A673 (cell line): ENCODE measurements around the gene NUMB. TPM values are rescaled to one million over a fixed set of nuclear protein-coding genes. Genes with fewer than 3 reads are reported as not detected.
A peak's percentile ranks its signal among the peaks of the same experiment; 100 is the strongest.

Experiments
- BruUV-seq: library from RNA; stranded (reverse); fragments of 400-500 nt; replicated peaks from 2 replicates; lab custom pipeline; 2021; lab: Mats Ljungman, UMichigan
- CTCF ChIA-PET: fragments of 300-600 bp; sonication (Branson Sonifier 250); formaldehyde crosslinking; loops from one replicate; lab custom pipeline; 2022; ENCODE audit warnings: antibody characterized with exemption; lab: Charles Lee
- POLR2A ChIA-PET: fragments of 300-600 bp; sonication (Branson Sonifier 250); formaldehyde crosslinking; loops from one replicate; lab custom pipeline; 2022; ENCODE audit warnings: antibody characterized with exemption; ENCODE audit not compliant: low non-redundant PET; lab: Charles Lee
- DNase-seq: peaks from one replicate; pipeline ENCODE4 v3.0.0-alpha.2; 2015; ENCODE audit warnings: low spot score
- H3K27ac ChIP-seq: fragments of 200-600 bp; sonication (generic); 2 replicates; pipeline ENCODE4 v1.5.1; 2016; ENCODE audit warnings: mixed run types, low read depth, mild to moderate bottlenecking, mixed read lengths, antibody characterized with exemption, low read length; ENCODE audit not compliant: poor library complexity, severe bottlenecking
- H3K27me3 ChIP-seq: fragments of 200-600 bp; sonication (generic); replicated peaks from 2 replicates; pipeline ENCODE4 v1.6.1; 2017; ENCODE audit warnings: mixed run types, low read depth, mild to moderate bottlenecking, mixed read lengths, antibody characterized with exemption, low read length; ENCODE audit not compliant: insufficient read depth, poor library complexity
- H3K36me3 ChIP-seq: fragments of 200-600 bp; sonication (generic); 2 replicates; pipeline ENCODE4 v1.6.1; 2016; ENCODE audit warnings: mixed run types, mild to moderate bottlenecking, mixed read lengths, antibody characterized with exemption, low read length; ENCODE audit not compliant: insufficient read depth, poor library complexity, severe bottlenecking
- H3K4me1 ChIP-seq: fragments of 200-600 bp; sonication (generic); 2 replicates; pipeline ENCODE4 v1.6.1; 2017; ENCODE audit warnings: mixed run types, mild to moderate bottlenecking, mixed read lengths, antibody characterized with exemption, low read length; ENCODE audit not compliant: insufficient read depth, poor library complexity, severe bottlenecking
- H3K4me3 ChIP-seq: fragments of 200-600 bp; sonication (generic); 2 replicates; pipeline ENCODE4 v1.5.1; 2016; ENCODE audit warnings: low read depth, mixed run types, mild to moderate bottlenecking, mixed read lengths, low read length; ENCODE audit not compliant: poor library complexity, severe bottlenecking
- H3K9me3 ChIP-seq: fragments of 200-600 bp; sonication (generic); 2 replicates; pipeline ENCODE4 v1.6.1; 2016; ENCODE audit warnings: mixed run types, low read depth, mild to moderate bottlenecking, mixed read lengths, antibody characterized with exemption, low read length; ENCODE audit not compliant: poor library complexity, severe bottlenecking
- EZH2 ChIP-seq: fragments of 200-600 bp; sonication (generic); IDR thresholded peaks from 2 replicates; pipeline ENCODE4 v1.6.1; 2017; ENCODE audit warnings: borderline replicate concordance, low read depth, mild to moderate bottlenecking, mixed read lengths, antibody characterized with exemption, low read length; ENCODE audit not compliant: poor library complexity, severe bottlenecking
- intact Hi-C: fragments of 100-400 bp; cut with micrococcal nuclease; formaldehyde crosslinking; loops from one replicate; pipeline ENCODE4 v1.10.0; 2022; ENCODE audit not compliant: unreplicated experiment
- total RNA-seq: library from RNA; stranded (reverse); gene quantifications from 2 replicates; pipeline ENCODE4 v1.2.3, GENCODE V29; 2021
- TF ChIP-seq, protein P1 (sequence below): fragments of 300-800, 200-600 bp; sonication (generic); conservative IDR thresholded peaks from 2 replicates; pipeline ENCODE4 v1.5.1; 2017; ENCODE audit warnings: low read depth, mild to moderate bottlenecking, antibody characterized with exemption, low read length, moderate library complexity, mixed read lengths

Gene NUMB
- total RNA-seq, 1 experiment from 2014 or later, result 46.3 TPM

DNA sequence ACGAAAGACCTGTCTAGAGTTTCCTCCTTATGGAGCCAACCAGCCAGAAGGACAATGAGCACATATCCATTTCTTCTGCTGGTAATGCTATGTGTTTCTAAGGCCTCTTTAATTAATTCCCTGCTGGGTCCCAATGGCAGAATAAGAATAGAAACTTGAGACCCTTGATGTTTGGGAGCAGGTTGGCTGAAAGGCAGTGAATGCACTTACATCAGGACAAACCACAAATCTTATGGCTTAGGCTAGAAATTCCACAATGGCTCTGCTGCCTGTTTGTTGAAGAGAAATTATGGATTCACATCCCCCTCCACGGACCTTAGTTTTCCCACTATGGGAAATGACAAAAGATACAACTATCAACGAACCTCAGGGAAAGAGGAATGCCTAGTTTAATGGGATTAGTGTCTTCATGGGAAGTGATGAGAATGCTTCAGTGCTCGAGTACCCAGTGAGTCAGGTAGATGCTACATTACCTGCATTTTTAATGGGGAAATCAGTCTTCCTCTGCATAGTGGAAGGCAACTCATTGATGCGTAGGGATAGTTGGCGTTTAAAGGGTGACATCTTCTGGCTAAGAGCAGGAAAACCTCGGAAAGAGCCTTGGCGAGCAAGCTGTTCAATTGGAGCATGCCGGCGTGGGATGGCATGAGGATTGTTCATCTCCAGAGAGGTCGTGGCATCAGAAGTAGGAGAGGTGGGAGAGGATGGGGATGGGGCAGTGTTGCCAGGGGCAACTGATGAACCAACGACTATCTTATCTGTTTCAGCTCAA, 174.6 kb downstream of the NUMB start:
- BruUV-seq, result no TSS peak
- intact Hi-C loops, result no loop called here
- TF ChIP-seq EZH2, result no peak
- TF ChIP-seq, protein P1, sequence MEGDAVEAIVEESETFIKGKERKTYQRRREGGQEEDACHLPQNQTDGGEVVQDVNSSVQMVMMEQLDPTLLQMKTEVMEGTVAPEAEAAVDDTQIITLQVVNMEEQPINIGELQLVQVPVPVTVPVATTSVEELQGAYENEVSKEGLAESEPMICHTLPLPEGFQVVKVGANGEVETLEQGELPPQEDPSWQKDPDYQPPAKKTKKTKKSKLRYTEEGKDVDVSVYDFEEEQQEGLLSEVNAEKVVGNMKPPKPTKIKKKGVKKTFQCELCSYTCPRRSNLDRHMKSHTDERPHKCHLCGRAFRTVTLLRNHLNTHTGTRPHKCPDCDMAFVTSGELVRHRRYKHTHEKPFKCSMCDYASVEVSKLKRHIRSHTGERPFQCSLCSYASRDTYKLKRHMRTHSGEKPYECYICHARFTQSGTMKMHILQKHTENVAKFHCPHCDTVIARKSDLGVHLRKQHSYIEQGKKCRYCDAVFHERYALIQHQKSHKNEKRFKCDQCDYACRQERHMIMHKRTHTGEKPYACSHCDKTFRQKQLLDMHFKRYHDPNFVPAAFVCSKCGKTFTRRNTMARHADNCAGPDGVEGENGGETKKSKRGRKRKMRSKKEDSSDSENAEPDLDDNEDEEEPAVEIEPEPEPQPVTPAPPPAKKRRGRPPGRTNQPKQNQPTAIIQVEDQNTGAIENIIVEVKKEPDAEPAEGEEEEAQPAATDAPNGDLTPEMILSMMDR, result peak; percentile 38
- Histone ChIP-seq H3K27ac (no peak overlapping the region), H3K36me3 (peaks cover 29% of the 10 kb centered on the region), H3K27me3 (no peaks in the 10 kb centered on the region), H3K4me1 (no peaks in the 10 kb centered on the region), H3K4me3 (no peak overlapping the region), H3K9me3 (no peaks in the 10 kb centered on the region)
- ChIA-PET CTCF (no interaction called here), POLR2A (no interaction called here)
- DNase-seq, result peak; percentile 25

DNA sequence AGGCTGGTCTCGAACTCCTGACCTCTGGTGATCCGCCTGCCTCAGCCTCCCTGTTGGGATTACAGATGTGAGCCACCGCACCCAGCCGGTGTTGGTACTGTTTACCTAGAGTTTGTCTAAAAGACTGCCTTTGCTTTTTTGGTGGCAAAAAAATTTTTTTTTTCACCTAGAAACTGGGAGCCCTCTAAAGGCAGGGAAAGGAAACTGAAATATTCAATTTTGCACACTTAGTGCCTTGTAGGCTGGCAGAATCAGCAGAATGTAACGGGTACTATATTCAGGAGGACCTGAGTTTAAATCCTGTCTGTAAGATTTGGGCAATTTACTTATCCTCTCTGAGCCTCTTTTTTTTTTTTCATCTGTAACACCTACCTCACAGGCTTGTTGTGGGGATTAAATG, 177.4 kb downstream of the NUMB start:
- no peak for DNase-seq
- no TSS peak for BruUV-seq
- POLR2A ChIA-PET, result interaction anchor here (0.6 kb wide), 1 partner anchor 74 kb away, joined by 4 read pairs; no protein-coding TSS in a partner anchor
- no peaks in the 10 kb centered on the region for H3K9me3 ChIP-seq
- TF ChIP-seq, protein P1, result no peak
- no peak for TF ChIP-seq EZH2
- H3K27ac ChIP-seq, result no peak overlapping the region
- peaks cover 41% of the 10 kb centered on the region for H3K36me3 ChIP-seq
- CTCF ChIA-PET, result no interaction called here
- no peaks in the 10 kb centered on the region for H3K27me3 ChIP-seq
- no peaks in the 10 kb centered on the region for H3K4me1 ChIP-seq
- intact Hi-C loops, result no loop called here
- no peak overlapping the region for H3K4me3 ChIP-seq

DNA sequence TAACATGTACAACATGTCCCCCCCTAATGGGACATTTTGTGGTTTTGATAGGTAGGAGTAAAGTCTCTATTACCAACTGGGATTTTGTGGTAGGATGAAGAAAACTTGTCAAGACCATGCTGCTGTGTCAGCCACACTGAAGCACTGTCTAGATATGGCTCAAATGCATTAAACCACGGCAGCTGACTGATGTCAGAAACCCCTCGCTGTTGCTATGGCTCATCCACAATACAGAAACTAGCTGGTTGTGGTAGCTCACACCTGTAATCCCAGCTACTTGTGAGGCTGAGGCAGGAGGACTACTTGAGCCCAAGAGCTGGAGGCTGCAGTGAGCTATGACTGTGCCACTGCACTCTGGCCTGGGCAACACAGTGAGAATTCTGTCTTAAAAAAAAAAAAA, 181.0 kb downstream of the NUMB start:
- POLR2A ChIA-PET, result interaction anchor here (0.6 kb wide), 1 partner anchor 614 kb away, joined by 6 read pairs; no protein-coding TSS in a partner anchor
- H3K36me3 ChIP-seq, result peaks cover 29% of the 10 kb centered on the region
- TF ChIP-seq, protein P1, result no peak
- no peak for DNase-seq
- no TSS peak for BruUV-seq
- no peaks in the 10 kb centered on the region for H3K27me3 ChIP-seq
- CTCF ChIA-PET, result no interaction called here
- intact Hi-C loops, result no loop called here
- no peak overlapping the region for H3K27ac ChIP-seq
- H3K4me3 ChIP-seq, result no peak overlapping the region
- H3K4me1 ChIP-seq, result no peaks in the 10 kb centered on the region
- H3K9me3 ChIP-seq, result no peaks in the 10 kb centered on the region
